Fibroblast of skin of abdomen (primary cell): ENCODE measurements around the gene JARID2.

ENCODE experiments used
- DNase-seq: peaks from one replicate; pipeline ENCODE4 v3.0.0-alpha.2; 2013

The JARID2 gene

GRCh38 chr6:15427331-15428070 lies 181.6 kb downstream of the JARID2 start:
- DNase-seq = no peak

- peak; percentile 80 for DNase-seq
Observed at GRCh38 chr6:15429141-15430110, 183.6 kb downstream of the JARID2 start.

DNA sequence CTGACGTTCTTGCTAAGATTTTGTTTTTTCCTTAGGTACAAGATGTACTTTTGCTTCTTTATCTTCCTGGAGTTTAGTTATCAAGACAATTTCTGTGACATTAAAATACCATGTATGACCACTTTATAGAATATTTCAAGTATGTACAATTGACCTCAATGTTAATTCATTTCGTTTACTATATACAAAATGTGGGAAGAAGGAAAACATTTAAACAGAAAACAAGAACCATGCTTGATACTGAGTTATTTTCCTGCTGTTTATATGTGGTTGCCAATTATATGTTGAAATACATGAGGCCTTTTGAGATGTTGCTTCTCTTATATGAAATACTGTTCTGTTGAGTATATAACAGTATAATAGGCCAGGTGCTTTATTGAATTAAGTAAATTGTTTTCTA lies 184.3 kb downstream of the JARID2 start:
- no peak for DNase-seq

- DNase-seq = no peak
Observed at GRCh38 chr6:15430931-15431405, 185.1 kb downstream of the JARID2 start.

GRCh38 chr6:15431762-15432483 lies 186.1 kb downstream of the JARID2 start:
- peak; percentile 29 for DNase-seq

GRCh38 chr6:15433511-15433861 lies 187.6 kb downstream of the JARID2 start:
- DNase-seq = no peak

DNA sequence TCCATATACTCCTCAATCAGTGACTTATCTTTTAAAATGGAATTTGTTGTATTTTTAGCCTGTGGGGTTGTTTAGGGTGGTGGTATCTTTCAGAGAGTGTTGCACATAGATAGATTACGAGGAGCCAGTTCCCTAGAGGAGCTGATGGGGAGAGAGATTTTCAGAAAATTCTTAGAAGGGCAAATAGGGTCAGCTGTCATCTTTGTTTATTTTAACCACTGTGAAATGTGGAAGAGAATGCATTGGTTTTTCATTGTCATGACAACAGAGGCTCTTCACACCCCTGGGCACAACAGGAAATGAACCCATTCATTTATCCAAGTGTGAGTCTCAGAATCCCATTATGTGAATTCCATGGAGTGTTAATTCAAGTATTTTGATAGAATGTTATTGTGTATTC lies 188.4 kb downstream of the JARID2 start:
- no peak for DNase-seq

DNA sequence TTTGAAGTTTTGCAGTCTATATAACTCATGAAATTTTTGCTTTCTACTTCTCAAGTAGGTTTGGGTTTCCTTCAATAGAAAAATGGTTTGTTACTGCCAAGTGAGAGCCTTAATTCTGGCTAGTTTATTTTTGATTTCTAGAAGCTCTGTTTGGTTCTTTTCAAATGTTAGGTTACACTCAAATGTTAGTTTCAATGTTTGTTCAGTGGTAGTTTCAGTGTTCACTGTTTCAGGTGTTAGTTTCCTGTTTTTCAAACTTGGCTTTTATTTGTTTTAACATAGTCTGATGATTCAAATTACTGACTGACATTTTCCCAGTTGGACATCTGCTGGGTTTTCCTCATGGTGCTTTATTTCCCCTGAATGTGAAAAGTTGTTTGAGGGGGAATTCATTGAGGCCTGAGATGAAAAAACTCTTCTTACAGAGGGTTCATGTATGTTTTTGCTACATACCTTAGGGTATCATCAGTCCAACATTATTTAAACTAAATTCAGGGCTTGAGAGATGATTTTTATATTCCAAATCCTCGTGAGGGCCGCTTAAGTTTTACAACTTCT lies 189.0 kb downstream of the JARID2 start:
- DNase-seq = no peak

DNA sequence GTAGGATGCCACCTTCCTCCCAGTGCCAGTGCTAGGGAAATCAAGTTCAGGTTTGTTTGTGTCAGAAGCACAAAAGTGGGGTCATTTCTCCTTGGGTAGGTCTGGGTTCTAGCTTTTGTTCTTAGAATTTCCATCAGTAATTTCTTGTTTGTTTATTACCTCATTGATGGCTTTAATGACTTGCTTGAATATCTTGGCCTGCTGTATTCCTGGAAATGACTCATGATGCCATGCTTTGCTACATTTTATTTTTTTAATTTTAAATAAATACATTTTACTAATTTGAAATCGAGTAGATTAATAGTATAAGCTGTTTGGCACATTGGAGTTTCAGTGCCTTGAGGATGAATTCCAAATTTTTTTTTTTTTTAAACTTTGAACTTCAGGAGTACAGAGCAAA lies 189.6 kb downstream of the JARID2 start:
- DNase-seq = no peak

GRCh38 chr6:15436451-15436850 lies 190.6 kb downstream of the JARID2 start:
- DNase-seq = no peak

- DNase-seq = no peak
Observed at GRCh38 chr6:15437090-15437635, 191.3 kb downstream of the JARID2 start.

GRCh38 chr6:15439410-15440025 lies 193.6 kb downstream of the JARID2 start:
- peak; percentile 20 for DNase-seq

DNA sequence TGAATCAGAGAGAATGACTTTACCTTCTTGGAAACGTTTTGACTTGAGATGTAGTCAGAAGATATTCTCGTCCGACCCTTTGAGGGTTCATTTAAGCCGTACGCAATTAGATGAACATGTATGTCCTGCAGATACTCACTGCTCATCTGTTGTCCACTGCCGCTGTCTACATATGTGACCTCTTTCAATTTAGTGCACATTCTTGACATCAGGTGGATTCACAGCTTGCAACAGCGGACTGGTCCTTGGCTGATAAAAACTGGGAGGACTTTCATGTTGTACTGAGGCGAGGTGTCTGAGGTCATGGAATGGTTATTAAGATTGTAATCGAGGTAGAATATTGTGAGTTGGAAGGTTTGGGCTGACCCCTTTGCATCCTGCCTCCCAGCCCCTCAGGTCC lies 194.2 kb downstream of the JARID2 start:
- DNase-seq = no peak

GRCh38 chr6:15441215-15441868 lies 195.5 kb downstream of the JARID2 start:
- DNase-seq = peak; percentile 68

GRCh38 chr6:15441981-15442380 lies 196.1 kb downstream of the JARID2 start:
- no peak for DNase-seq

DNA sequence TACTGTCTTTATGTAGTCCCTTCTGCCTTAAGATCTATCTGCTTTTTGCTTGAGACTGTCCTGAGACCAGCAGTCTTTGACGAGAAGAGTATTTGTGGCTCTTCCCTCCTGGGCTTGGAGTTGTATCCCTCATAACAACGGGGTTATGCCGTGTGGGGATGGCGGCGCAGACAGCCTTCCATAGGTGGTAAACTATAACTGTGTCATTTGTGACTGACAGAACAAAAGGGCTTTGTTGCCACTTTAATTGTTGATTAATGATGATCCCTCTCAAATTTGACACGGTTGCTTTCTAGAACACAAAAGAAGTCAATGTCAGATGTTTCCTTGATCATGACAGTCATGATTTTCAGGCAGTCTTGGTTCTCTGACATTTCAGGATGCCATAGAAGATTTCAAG lies 196.6 kb downstream of the JARID2 start:
- DNase-seq = no peak

- peak; percentile 84 for DNase-seq
Observed at GRCh38 chr6:15443119-15443830, 197.4 kb downstream of the JARID2 start.

DNA sequence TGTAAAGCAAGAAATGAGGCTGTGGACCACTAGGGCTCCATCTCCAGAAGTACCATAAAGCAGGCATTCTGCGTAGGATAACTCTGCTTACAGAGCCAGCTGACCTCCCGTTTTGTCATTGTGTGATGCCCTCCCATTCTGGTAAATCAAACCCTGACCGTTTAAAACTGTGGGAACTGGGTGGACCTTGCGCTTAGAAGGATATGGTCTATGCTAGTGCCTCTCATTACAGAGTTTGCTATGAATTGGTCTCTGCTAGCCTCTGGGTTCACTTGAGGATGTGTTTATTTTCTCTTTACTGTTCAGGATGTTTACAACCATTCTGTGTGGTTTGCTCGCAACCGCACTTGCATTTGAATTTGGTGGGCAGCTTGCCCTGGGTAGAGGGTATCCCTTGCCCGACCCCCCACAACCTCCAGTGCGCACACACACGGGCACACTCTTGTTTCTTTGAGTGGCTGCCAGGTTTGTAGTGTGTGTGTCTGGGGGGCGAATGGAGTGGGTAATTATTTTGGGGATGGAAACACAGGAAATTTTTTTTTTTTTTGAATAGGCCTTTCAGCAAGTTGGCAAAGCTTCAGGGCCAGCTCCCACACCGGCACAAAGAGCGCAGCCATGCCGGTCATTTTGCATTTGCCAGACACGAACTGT lies 198.3 kb downstream of the JARID2 start:
- DNase-seq = no peak

GRCh38 chr6:15444881-15445280 lies 199.0 kb downstream of the JARID2 start:
- no peak for DNase-seq
